Chondrocyte (in vitro differentiated cells): ENCODE measurements around the gene SMYD5. TPM values are rescaled to one million over a fixed set of nuclear protein-coding genes. Genes with fewer than 3 reads are reported as not detected.
"Not testable (repeated sequence)": the region's sequence is repeated elsewhere in the genome, so short reads cannot be mapped to it uniquely, and the experiment has no call there.

ENCODE experiments used
- DNase-seq: peaks from one replicate; pipeline ENCODE4 v3.0.0; 2021; ENCODE audit warnings: mixed read lengths, low spot score
- H3K27ac Mint-ChIP-seq: one replicate; pipeline ENCODE4 v1.8.0; 2021; ENCODE audit warnings: mild to moderate bottlenecking, moderate library complexity, mixed read lengths; ENCODE audit not compliant: unreplicated experiment
- H3K27me3 Mint-ChIP-seq: 2 replicates; pipeline ENCODE4 v1.8.0; 2021; ENCODE audit warnings: low read depth, mixed read lengths
- H3K36me3 Mint-ChIP-seq: 2 replicates; pipeline ENCODE4 v1.8.0; 2021; ENCODE audit warnings: low read depth, mixed read lengths
- H3K4me1 Mint-ChIP-seq: 2 replicates; pipeline ENCODE4 v1.8.0; 2021; ENCODE audit warnings: low read depth, mild to moderate bottlenecking, mixed read lengths
- H3K4me3 Mint-ChIP-seq: one replicate; pipeline ENCODE4 v1.8.0; 2021; ENCODE audit warnings: mild to moderate bottlenecking, moderate library complexity, mixed read lengths; ENCODE audit not compliant: unreplicated experiment
- H3K9me3 Mint-ChIP-seq: 2 replicates; pipeline ENCODE4 v1.8.0; 2021; ENCODE audit warnings: low read depth, mixed read lengths
- total RNA-seq: library from RNA; stranded (reverse); gene quantifications from 3 replicates; pipeline ENCODE4 v1.2.1, GENCODE V29; 2021
- TF ChIP-seq, protein P1 (sequence below): fragments of 200-600 bp; sonication (generic); IDR thresholded peaks from 2 replicates; pipeline ENCODE4 v1.5.0; 2021; ENCODE audit warnings: antibody characterized with exemption, mild to moderate bottlenecking, moderate library complexity

The SMYD5 gene
- total RNA-seq, 1 donor from 2014 or later, result 10.0 TPM

DNA sequence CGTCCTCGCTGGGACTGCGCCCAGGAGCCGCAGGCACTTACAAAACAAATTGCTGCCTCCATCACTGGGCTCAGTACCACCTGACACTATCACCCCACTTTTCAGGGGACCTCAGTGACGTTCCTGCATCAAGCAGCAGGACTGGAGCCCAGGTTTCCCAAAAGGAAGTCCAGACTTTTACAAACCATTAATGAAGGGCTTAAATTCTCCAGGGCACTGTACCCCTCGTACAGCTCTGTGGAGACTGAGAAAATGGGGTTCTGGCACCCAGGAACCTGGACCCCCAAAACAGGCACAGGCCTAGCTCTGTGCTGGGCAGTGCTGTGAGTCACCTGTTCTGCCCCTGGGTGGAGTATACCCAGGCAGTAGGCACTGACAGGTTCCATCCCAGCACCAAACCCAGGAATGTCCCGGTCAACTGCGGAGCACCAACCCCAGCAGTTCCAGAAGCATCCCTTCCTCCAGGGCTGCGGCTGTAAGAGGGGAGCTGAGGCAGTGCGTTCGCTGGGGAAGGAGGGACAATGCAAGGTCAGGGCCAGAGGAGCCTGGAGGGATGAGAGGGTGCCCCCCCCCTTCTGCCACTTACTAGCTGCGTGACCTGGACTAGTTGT, 36.3 kb upstream of the SMYD5 start:
- Mint-ChIP-seq H3K4me1 (peaks cover 14% of the 10 kb centered on the region), H3K9me3 (no peaks in the 10 kb centered on the region), H3K4me3 (peak overlapping the region; percentile 95), H3K27ac (no peak overlapping the region), H3K36me3 (no peaks in the 10 kb centered on the region), H3K27me3 (peaks cover 48% of the 10 kb centered on the region)
- DNase-seq, result no peak
- TF ChIP-seq, protein P1, sequence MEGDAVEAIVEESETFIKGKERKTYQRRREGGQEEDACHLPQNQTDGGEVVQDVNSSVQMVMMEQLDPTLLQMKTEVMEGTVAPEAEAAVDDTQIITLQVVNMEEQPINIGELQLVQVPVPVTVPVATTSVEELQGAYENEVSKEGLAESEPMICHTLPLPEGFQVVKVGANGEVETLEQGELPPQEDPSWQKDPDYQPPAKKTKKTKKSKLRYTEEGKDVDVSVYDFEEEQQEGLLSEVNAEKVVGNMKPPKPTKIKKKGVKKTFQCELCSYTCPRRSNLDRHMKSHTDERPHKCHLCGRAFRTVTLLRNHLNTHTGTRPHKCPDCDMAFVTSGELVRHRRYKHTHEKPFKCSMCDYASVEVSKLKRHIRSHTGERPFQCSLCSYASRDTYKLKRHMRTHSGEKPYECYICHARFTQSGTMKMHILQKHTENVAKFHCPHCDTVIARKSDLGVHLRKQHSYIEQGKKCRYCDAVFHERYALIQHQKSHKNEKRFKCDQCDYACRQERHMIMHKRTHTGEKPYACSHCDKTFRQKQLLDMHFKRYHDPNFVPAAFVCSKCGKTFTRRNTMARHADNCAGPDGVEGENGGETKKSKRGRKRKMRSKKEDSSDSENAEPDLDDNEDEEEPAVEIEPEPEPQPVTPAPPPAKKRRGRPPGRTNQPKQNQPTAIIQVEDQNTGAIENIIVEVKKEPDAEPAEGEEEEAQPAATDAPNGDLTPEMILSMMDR, result peak; percentile 42

DNA sequence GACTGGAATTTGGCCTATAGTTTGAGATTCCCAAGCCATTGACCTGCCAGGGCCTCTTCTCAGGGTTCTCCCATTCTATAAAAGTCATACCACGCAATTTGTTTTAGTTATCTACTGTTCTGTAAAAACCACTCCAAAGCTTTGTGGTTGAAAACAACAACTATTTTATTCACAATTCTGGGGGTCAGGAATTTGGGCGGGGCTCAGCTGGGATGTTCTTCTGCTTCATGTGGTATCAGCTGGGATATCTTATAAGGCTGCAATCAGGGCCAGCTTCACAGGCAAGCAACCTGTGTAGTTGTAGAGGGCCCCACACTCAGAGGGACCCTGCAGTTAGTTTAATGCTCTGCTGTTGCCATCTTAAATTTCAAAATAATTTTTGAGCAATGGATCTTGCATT, 28.1 kb upstream of the SMYD5 start:
- H3K27me3 Mint-ChIP-seq, result peaks cover 56% of the 10 kb centered on the region
- no peak overlapping the region for H3K4me3 Mint-ChIP-seq
- no peaks in the 10 kb centered on the region for H3K4me1 Mint-ChIP-seq
- DNase-seq, result peak; percentile 11
- peaks cover 8% of the 10 kb centered on the region for H3K9me3 Mint-ChIP-seq
- peaks cover 2% of the 10 kb centered on the region for H3K36me3 Mint-ChIP-seq
- H3K27ac Mint-ChIP-seq, result no peak overlapping the region
- TF ChIP-seq, protein P1, result no peak

DNA sequence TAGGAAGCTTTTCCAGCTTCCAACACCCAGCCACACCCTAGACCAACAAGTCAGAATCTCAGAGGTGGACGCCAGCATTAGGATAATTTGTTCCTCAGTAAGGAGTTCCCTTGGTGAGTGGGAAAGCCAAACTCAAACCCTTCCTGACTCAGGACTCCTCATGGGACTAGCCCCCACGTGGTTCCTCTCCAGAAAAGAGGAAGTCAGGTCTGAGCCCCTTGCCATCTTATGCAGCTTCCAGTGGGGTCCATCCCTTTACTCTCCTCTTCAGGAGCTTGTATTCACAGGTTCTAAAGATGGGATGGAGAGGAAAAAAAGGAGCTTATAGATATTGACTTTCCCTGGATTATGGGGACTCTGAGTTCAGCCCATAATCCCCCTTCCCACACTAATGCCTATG, 26.5 kb upstream of the SMYD5 start:
- Mint-ChIP-seq H3K4me3 (no peak overlapping the region), H3K4me1 (no peaks in the 10 kb centered on the region), H3K27me3 (peaks cover 59% of the 10 kb centered on the region), H3K9me3 (peaks cover 8% of the 10 kb centered on the region), H3K27ac (no peak overlapping the region), H3K36me3 (peaks cover 2% of the 10 kb centered on the region)
- no peak for DNase-seq
- TF ChIP-seq, protein P1, result no peak

DNA sequence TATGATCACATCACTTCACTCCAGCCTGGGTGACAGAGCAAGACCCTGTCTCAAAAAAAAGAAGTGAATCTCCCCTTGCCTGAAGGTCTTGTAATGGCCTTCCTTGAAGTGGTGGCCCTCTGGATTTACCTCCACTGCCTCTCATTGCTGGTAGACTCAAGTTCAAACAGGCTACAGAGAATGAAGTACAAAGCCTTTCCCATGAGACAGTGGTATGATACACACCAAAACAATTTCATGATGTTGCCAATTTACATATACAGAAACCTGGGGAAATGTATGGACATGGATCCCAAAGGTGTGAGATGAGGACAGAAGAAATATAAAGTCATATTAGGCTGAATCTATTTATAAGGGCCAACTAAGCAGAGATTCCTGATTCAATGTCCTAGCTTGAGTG, 16.5 kb upstream of the SMYD5 start:
- peaks cover 6% of the 10 kb centered on the region for H3K4me1 Mint-ChIP-seq
- no peak overlapping the region for H3K4me3 Mint-ChIP-seq
- peaks cover 41% of the 10 kb centered on the region for H3K27me3 Mint-ChIP-seq
- peaks cover 2% of the 10 kb centered on the region for H3K9me3 Mint-ChIP-seq
- H3K27ac Mint-ChIP-seq, result no peak overlapping the region
- no peak for DNase-seq
- no peaks in the 10 kb centered on the region for H3K36me3 Mint-ChIP-seq
- TF ChIP-seq, protein P1, result no peak

DNA sequence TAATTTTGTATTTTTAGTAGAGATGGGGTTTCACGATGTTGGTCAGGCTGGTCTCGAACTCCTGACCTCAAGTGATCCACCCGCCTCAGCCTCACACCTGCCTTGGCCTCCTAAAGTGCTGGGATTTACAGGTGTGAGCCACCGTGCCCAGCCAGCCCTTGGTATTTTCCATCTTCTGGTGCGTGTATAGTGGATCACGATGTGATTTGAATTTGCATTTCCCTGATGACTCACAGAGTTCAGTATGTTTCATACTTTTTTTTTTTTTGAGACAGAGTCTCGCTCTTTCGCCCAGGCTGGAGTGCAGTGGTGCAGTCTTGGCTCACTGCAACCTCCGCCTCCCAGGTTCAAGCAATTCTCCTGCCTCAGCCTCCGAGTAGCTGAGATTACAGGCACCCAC, 13.8 kb upstream of the SMYD5 start:
- not testable (repeated sequence) for H3K4me3 Mint-ChIP-seq, H3K4me1 Mint-ChIP-seq, H3K36me3 Mint-ChIP-seq, H3K9me3 Mint-ChIP-seq, H3K27ac Mint-ChIP-seq
- DNase-seq, result peak; percentile 8
- H3K27me3 Mint-ChIP-seq, result peaks cover 53% of the 10 kb centered on the region
